Lower leg skin (tissue), 3 donors: ENCODE results near the gene SCAF1.

Source experiments
- CTCF ChIP-seq, 3 donors: fragments of 450-650 bp; IDR thresholded peaks; one replicate each; pipeline ENCODE4 v1.5.1; 2016; ENCODE audit warnings: antibody characterized with exemption in 3 of 3, mild to moderate bottlenecking in 3 of 3, moderate library complexity in 2 of 3
- POLR2A ChIP-seq, 2 donors: fragments of 450-650 bp; IDR thresholded peaks; one replicate each; pipeline ENCODE4 v1.6.1; 2016 to 2017; ENCODE audit warnings: antibody characterized with exemption in 2 of 2, mild to moderate bottlenecking in 1 of 2, moderate library complexity in 1 of 2

DNA sequence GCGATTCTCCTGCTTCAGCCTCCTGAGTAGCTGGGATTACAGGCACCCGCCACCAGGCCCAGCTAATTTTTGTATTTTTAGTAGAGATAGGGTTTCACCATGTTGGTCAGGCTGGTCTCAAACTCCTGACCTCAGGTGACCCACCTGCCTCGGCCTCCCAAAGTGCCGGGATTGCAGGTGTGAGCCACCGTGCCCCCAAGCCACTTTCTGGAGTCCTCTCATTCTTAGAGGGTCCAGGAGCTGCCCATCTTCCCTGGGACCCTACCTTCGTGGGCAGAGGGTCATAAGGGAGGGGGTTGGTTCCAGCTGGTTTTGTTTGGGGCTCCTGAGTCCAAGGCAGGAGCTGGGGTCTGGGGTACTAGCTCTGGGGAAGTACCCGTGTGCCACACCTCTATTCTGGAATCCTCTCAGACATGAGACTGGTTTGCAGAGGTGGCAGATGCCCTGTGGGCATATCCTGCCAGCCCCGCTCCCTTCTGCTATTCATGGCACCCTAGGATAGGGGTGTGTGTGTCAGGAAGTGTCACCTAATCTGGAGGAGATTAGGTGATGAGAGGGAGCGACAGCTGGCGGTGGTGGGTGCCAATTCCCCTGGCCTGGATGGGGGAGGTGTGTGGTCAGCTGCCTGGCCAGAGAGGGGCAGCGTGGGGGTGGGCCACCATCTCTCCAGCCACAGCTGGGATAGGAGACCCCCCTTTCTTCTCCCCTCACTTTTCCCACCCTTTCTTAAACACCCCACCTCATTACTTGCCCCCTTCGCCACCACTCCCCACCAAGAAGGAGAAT, 37.2 kb downstream of the SCAF1 start:
- no peak for TF ChIP-seq POLR2A (IDR thresholded peaks at IDR 0.05)
- no peak for TF ChIP-seq CTCF (IDR thresholded peaks at IDR 0.05)
